GM10847 (cell line): ENCODE results near the gene ZNF622.

Experiments
- POLR2A ChIP-seq: IDR thresholded peaks from 2 replicates; pipeline ENCODE4 v1.6.1; 2011; ENCODE audit not compliant: insufficient read length; ENCODE audit errors: extremely low read depth

ZNF622 gene

GRCh38 chr5:16413166-16413860, 52.3 kb downstream of the ZNF622 start:
- TF ChIP-seq POLR2A = no peak

DNA sequence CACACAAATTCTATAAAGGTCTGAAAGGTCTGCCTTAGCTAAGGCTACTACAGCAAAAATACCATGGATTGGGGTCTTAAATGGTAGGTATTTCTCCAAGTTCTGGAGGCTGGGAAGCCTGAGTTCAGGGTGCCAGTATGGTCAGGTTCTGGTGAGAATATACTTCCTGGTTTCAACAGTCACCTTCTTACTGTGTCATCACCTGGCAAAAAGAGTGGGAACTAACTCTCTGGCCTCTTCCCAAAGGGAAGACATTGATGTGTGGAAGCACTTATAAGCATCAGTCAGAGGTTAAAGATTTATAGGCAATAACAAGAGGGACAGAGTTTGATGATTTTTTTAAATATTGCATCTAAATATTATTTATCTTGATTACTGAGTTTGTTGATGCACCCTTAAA, 53.0 kb downstream of the ZNF622 start:
- no peak for TF ChIP-seq POLR2A

- TF ChIP-seq POLR2A = no peak
These were observed 53.7 kb downstream of the ZNF622 start for GRCh38 chr5:16411741-16412455.

GRCh38 chr5:16411235-16411634, 54.4 kb downstream of the ZNF622 start:
- no peak for TF ChIP-seq POLR2A

GRCh38 chr5:16410338-16410737, 55.3 kb downstream of the ZNF622 start:
- no peak for TF ChIP-seq POLR2A

DNA sequence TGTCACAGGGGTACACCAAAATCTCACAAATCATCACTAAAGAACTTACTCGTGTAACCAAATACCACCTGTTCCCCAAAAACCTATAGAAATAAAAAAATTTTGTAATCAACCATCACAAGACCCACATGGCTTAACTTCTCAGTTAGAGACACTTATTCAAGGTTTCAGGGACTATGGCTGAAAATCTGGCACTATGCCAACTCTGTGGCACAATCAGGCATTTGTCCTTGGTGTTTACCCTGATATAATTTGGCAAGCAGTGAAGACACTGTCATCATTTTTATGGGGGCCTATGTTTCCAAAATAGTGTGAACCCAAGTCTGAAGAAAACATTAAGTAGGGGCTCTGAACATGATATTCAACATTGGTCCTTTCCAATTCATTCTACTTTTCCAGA, 59.0 kb downstream of the ZNF622 start:
- no peak for TF ChIP-seq POLR2A

- TF ChIP-seq POLR2A = no peak
These were observed 59.6 kb downstream of the ZNF622 start for GRCh38 chr5:16406023-16406422.
